Psoas muscle (tissue), 8 donors: Measurements from ENCODE around the gene KCNAB2. TPM values are rescaled to one million over a fixed set of nuclear protein-coding genes. Genes with fewer than 3 reads are reported as not detected.

Source experiments
- ATAC-seq, 4 donors: fragments of 200-7000 bp; cut with Tn5 transposase; one replicate each; pipeline ENCODE4 v1.9.1; 2020; ENCODE audit warnings: moderate library complexity in 3 of 4, mild to moderate bottlenecking in 2 of 4
- DNase-seq, 2 donors: peaks; one replicate each; pipeline ENCODE4 v3.0.0-alpha.2; 2020
- H3K27ac ChIP-seq: fragments of 200-600 bp; one replicate; pipeline ENCODE4 v1.8.0; 2022
- H3K27me3 ChIP-seq, 3 donors: fragments of 200-600 bp in 1 of 3; one replicate each; pipeline versions ENCODE4 v1.6.1 to v1.8.0; 2013 to 2022; ENCODE audit warnings: low read length in 2 of 3, mild to moderate bottlenecking in 2 of 3, moderate library complexity in 1 of 3; ENCODE audit not compliant: insufficient read depth in 3 of 3
- H3K36me3 ChIP-seq, 2 donors: fragments of 200-600 bp in 1 of 2; one replicate each; pipeline versions ENCODE4 v1.6.1 to v1.8.0; 2013 to 2022; ENCODE audit warnings: low read depth in 1 of 2, mild to moderate bottlenecking in 1 of 2, moderate library complexity in 1 of 2; ENCODE audit not compliant: insufficient read depth in 1 of 2
- H3K4me1 ChIP-seq: fragments of 200-600 bp; one replicate; pipeline ENCODE4 v1.8.0; 2022
- H3K4me3 ChIP-seq: fragments of 200-600 bp; one replicate; pipeline ENCODE4 v1.8.0; 2022; ENCODE audit warnings: mild to moderate bottlenecking
- H3K9me3 ChIP-seq: fragments of 200-600 bp; one replicate; pipeline ENCODE4 v1.8.0; 2022
- WGBS, 3 donors: extraction: QIAGEN DNeasy Blood & Tissue Kit; methylation state at CpG; one replicate each; pipeline versions ENCODE4 v1.1.6 to v1.1.7; 2013; 5-methylcytosine and 5-hydroxymethylcytosine counted together
- intact Hi-C, 2 donors: fragments of 100-400 bp; cut with DNase I; formaldehyde crosslinking; loops; one replicate each; pipeline versions ENCODE4 v1.11.0 to v1.14.2; 2022
- polyA plus RNA-seq, 3 donors: library from polyadenylated mRNA; stranded (reverse); fragments of 200-250 nt; gene quantifications; one replicate each; pipeline ENCODE4 v1.2.3, GENCODE V29; 2013
- total RNA-seq, 4 donors: library from RNA; stranded (reverse); fragmentation: NEBNext Ultra II Directional in 2 of 4; extraction: Animal tissue kit (Norgen Biotek cat#: 25700) in 2 of 4; gene quantifications; one replicate each; pipeline versions ENCODE4 v1.2.1 to v1.2.4, GENCODE V29; 2021 to 2023
- TF ChIP-seq, protein P1 (sequence below): fragments of 200-600 bp; IDR thresholded peaks from one replicate; pipeline ENCODE4 v1.8.0; 2022; ENCODE audit warnings: antibody characterized with exemption
- donor health status: healthy with polysubstance abuse.
- donor health status: DM: no; HTN: no; CAD: no; lungs with moderate emphysema.
- donor health status: Bipolar disorder and iron deficiency.
- donor health status: healthy.
- donor health status: DM: yes; HTN: yes; CAD: no.
- donor health status: DM: no; HTN: no; CAD: no.
- donor health status: DM: no; HTN: no; CAD: no.
- donor health status: DM: yes; HTN: yes; CAD: no.

KCNAB2 gene
- total and polyA plus RNA-seq, 7 donors: 0.86 to 8.8 (median 2.1) TPM

DNA sequence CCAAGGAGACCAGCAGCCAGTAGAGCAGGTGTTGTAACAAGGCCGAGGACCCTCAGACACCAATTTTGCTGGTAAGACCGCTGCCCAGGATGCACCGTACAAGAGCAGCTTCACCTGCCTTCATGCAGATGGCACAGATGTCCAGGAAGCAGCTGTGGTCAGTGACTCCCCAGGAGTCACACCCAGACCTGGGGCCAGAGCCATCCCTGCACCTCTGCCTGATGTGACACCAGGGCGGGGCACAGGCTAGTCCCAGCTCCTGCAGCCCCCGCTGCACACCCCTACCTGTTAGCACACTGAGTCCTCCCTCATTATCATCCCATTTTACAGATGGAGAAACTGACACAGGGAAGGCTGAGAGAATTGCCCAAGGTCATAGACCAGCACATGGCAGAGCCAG, 16.3 kb upstream of the KCNAB2 start:
- 92 to 96% (median 93%) methylated on average over 5 of the region's 5 CpGs for WGBS, 3 donors
- TF ChIP-seq, protein P1, sequence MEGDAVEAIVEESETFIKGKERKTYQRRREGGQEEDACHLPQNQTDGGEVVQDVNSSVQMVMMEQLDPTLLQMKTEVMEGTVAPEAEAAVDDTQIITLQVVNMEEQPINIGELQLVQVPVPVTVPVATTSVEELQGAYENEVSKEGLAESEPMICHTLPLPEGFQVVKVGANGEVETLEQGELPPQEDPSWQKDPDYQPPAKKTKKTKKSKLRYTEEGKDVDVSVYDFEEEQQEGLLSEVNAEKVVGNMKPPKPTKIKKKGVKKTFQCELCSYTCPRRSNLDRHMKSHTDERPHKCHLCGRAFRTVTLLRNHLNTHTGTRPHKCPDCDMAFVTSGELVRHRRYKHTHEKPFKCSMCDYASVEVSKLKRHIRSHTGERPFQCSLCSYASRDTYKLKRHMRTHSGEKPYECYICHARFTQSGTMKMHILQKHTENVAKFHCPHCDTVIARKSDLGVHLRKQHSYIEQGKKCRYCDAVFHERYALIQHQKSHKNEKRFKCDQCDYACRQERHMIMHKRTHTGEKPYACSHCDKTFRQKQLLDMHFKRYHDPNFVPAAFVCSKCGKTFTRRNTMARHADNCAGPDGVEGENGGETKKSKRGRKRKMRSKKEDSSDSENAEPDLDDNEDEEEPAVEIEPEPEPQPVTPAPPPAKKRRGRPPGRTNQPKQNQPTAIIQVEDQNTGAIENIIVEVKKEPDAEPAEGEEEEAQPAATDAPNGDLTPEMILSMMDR: no peak
- DNase-seq (no peak), ATAC-seq (no peak)
- Histone ChIP-seq H3K27ac (no peak overlapping the region), H3K4me1 (no peaks in the 10 kb centered on the region), H3K4me3 (no peak overlapping the region), H3K9me3 (no peaks in the 10 kb centered on the region), H3K36me3 (no peaks in the 10 kb centered on the region), H3K27me3 (peaks cover 0 to 35% (median 5%) of the 10 kb centered on the region in 3 donors)
- intact Hi-C loops: no loop called here

DNA sequence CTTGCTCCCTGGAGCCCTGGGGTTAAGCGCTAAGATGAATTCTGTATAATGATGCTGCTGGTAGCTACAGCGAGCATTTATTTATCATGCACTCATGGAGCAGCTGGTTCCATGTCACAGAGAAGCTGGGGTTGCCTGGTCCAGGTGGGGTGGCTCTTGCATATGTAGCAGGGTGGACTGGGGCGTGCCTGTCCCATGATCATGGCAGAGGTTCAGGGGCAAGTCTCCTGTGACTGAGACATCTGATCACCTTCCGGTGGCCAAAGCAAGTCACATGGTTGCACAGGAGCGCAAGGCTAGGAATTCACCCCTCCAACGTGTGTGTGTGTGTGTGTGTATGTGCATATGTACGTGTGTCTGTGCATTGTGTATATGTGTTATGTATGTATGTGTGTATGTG, 15.6 kb upstream of the KCNAB2 start:
- ATAC-seq (peak in 1 of 4 donors; percentile 42), DNase-seq (no peak)
- Histone ChIP-seq H3K36me3 (no peaks in the 10 kb centered on the region), H3K4me3 (no peak overlapping the region), H3K4me1 (no peaks in the 10 kb centered on the region), H3K9me3 (no peaks in the 10 kb centered on the region), H3K27me3 (peaks cover 0 to 32% (median 8%) of the 10 kb centered on the region in 3 donors), H3K27ac (no peak overlapping the region)
- TF ChIP-seq, protein P1: no peak
- WGBS, 3 donors: 58 to 67% (median 65%) methylated on average over 7 of the region's 7 CpGs
- intact Hi-C loops: no loop called here

DNA sequence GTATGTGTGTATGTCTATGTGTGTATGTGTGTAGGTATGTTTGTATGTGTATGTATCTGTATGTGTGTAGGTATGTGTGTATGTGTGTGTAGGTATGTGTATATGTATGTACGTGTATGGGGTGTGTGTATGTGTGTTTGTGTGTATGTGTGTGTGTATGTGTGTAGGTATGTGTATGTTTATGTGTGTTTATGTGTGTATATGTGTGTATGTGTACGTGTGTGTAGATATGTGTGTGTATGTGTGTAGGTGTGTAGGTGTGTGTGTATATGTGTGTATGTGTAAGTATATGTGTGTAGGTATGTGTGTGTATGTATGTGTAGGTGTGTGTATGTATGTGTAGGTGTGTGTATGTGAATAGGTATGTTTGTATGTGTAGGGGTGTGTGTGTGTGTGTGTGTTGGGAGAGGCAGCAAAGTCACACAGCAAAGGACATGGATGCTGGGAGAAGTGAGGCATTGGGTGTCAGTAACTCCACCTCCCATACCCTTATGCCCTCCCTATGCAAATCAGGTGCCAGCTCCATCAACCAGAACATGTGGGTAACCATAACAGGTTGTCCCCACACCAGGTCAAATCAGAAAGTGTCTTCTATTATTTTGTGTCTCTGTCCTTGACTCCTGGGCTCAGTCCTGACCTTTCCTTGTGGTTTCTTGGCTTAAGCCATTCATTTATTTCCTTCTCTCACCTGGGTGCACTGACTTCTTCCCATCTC, 15.0 kb upstream of the KCNAB2 start:
- no peak overlapping the region for H3K4me3 ChIP-seq
- 83 to 94% (median 90%) methylated on average over 2 of the region's 2 CpGs for WGBS, 3 donors
- no peak overlapping the region for H3K27ac ChIP-seq
- TF ChIP-seq, protein P1: no peak
- no peaks in the 10 kb centered on the region for H3K4me1 ChIP-seq
- no peaks in the 10 kb centered on the region for H3K36me3 ChIP-seq
- ATAC-seq (no peak), DNase-seq (no peak)
- H3K27me3 ChIP-seq: peaks cover 0 to 30% (median 8%) of the 10 kb centered on the region in 3 donors
- no peaks in the 10 kb centered on the region for H3K9me3 ChIP-seq
- intact Hi-C loops: no loop called here

DNA sequence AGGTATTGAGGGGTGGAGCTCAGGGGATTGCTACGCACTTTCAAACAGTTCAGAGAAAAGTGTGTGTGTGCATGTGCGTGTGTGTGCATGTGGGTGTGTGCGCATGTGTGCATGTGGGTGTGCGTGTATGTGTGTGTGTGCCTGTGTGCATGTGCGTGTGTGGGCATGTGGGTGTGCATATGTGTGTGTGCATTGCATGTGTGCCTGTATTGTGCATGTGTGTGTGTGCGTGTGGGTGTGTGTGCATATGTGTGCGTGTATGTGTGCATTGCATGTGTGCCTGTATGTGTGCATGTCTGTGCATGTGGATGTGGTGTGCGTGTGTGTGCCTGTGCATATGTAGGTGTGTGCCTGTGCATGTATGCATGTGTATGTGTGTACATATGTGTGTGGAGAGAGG, 12.6 kb upstream of the KCNAB2 start:
- no peak overlapping the region for H3K4me3 ChIP-seq
- intact Hi-C loops: no loop called here
- ATAC-seq (no peak), DNase-seq (no peak)
- no peak overlapping the region for H3K27ac ChIP-seq
- no peaks in the 10 kb centered on the region for H3K36me3 ChIP-seq
- 91 to 94% (median 92%) methylated on average over 8 of the region's 8 CpGs for WGBS, 3 donors
- peaks cover 0 to 24% (median 5%) of the 10 kb centered on the region in 3 donors for H3K27me3 ChIP-seq
- no peaks in the 10 kb centered on the region for H3K4me1 ChIP-seq
- no peaks in the 10 kb centered on the region for H3K9me3 ChIP-seq
- TF ChIP-seq, protein P1: no peak
